Progenitor cell of endocrine pancreas (in vitro differentiated cells): Measurements from ENCODE around the gene HTR6. TPM values are rescaled to one million over a fixed set of nuclear protein-coding genes. Genes with fewer than 3 reads are reported as not detected.

Experiments used
- DNase-seq: peaks from one replicate; pipeline ENCODE4 v3.0.0; 2021; ENCODE audit warnings: low spot score; ENCODE audit not compliant: unreplicated experiment
- H3K27ac Mint-ChIP-seq: 2 replicates; pipeline ENCODE4 v1.8.0; 2021; ENCODE audit warnings: mild to moderate bottlenecking, moderate library complexity, mixed read lengths
- H3K27me3 Mint-ChIP-seq: 2 replicates; pipeline ENCODE4 v1.8.0; 2021; ENCODE audit warnings: mixed read lengths
- H3K36me3 Mint-ChIP-seq: 2 replicates; pipeline ENCODE4 v1.8.0; 2022; ENCODE audit warnings: mixed read lengths; ENCODE audit not compliant: insufficient read depth
- H3K4me1 Mint-ChIP-seq: 2 replicates; pipeline ENCODE4 v1.8.0; 2021; ENCODE audit warnings: low read depth, mixed read lengths
- H3K4me3 Mint-ChIP-seq: 2 replicates; pipeline ENCODE4 v1.8.0; 2021; ENCODE audit warnings: low read depth, mild to moderate bottlenecking, moderate library complexity, mixed read lengths
- H3K9me3 Mint-ChIP-seq: 2 replicates; pipeline ENCODE4 v1.8.0; 2021; ENCODE audit warnings: low read depth, mixed read lengths
- total RNA-seq: library from RNA; stranded (reverse); gene quantifications from 2 replicates; pipeline ENCODE4 v1.2.1, GENCODE V29; 2021
- TF ChIP-seq, protein P1 (sequence below): fragments of 200-600 bp; sonication (generic); IDR thresholded peaks from one replicate; pipeline ENCODE4 v1.5.0; 2021; ENCODE audit warnings: antibody characterized with exemption, mild to moderate bottlenecking; ENCODE audit not compliant: unreplicated experiment

HTR6 gene
- total RNA-seq, 1 donor from 2014 or later = not detected

GRCh38 chr1:19655718-19656080 lies 9.0 kb upstream of the HTR6 start:
- Mint-ChIP-seq H3K9me3 (no peaks in the 10 kb centered on the region), H3K27me3 (peaks cover 17% of the 10 kb centered on the region), H3K36me3 (no peaks in the 10 kb centered on the region), H3K27ac (no peak overlapping the region), H3K4me3 (no peak overlapping the region), H3K4me1 (peaks cover 3% of the 10 kb centered on the region)
- TF ChIP-seq, protein P1, sequence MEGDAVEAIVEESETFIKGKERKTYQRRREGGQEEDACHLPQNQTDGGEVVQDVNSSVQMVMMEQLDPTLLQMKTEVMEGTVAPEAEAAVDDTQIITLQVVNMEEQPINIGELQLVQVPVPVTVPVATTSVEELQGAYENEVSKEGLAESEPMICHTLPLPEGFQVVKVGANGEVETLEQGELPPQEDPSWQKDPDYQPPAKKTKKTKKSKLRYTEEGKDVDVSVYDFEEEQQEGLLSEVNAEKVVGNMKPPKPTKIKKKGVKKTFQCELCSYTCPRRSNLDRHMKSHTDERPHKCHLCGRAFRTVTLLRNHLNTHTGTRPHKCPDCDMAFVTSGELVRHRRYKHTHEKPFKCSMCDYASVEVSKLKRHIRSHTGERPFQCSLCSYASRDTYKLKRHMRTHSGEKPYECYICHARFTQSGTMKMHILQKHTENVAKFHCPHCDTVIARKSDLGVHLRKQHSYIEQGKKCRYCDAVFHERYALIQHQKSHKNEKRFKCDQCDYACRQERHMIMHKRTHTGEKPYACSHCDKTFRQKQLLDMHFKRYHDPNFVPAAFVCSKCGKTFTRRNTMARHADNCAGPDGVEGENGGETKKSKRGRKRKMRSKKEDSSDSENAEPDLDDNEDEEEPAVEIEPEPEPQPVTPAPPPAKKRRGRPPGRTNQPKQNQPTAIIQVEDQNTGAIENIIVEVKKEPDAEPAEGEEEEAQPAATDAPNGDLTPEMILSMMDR = no peak
- DNase-seq = no peak

GRCh38 chr1:19656134-19656779 lies 8.4 kb upstream of the HTR6 start:
- Mint-ChIP-seq H3K4me3 (no peak overlapping the region), H3K9me3 (no peaks in the 10 kb centered on the region), H3K36me3 (no peaks in the 10 kb centered on the region), H3K4me1 (peaks cover 2% of the 10 kb centered on the region), H3K27ac (no peak overlapping the region), H3K27me3 (peaks cover 21% of the 10 kb centered on the region)
- no peak for DNase-seq
- TF ChIP-seq, protein P1 = no peak

DNA sequence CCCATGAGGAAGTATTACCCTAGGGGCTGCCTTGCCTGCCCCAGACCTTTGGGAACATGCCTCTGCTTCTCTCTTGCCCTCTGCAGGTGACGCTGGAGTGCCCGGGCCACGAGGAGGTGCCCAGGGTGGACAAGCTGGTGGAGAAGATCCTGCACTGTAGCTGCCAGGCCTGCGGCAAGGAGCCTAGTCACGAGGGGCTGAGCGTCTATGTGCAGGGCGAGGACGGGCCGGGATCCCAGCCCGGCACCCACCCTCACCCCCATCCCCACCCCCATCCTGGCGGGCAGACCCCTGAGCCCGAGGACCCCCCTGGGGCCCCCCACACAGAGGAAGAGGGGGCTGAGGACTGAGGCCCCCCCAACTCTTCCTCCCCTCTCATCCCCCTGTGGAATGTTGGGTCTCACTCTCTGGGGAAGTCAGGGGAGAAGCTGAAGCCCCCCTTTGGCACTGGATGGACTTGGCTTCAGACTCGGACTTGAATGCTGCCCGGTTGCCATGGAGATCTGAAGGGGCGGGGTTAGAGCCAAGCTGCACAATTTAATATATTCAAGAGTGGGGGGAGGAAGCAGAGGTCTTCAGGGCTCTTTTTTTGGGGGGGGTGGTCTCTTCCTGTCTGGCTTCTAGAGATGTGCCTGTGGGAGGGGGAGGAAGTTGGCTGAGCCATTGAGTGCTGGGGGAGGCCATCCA lies 7.8 kb upstream of the HTR6 start:
- H3K4me1 Mint-ChIP-seq = peaks cover 2% of the 10 kb centered on the region

GRCh38 chr1:19657511-19657910 lies 7.2 kb upstream of the HTR6 start:
- Mint-ChIP-seq H3K27me3 (peaks cover 30% of the 10 kb centered on the region), H3K36me3 (no peaks in the 10 kb centered on the region), H3K9me3 (no peaks in the 10 kb centered on the region), H3K4me1 (peaks cover 2% of the 10 kb centered on the region), H3K27ac (no peak overlapping the region), H3K4me3 (no peak overlapping the region)
- TF ChIP-seq, protein P1 = no peak
- DNase-seq = no peak

More for the DNA sequence above, 7.8 kb upstream of the HTR6 start:
- no peaks in the 10 kb centered on the region for H3K9me3 Mint-ChIP-seq
- H3K4me3 Mint-ChIP-seq = no peak overlapping the region
- no peak overlapping the region for H3K27ac Mint-ChIP-seq
- H3K27me3 Mint-ChIP-seq = peaks cover 26% of the 10 kb centered on the region
- DNase-seq = no peak
- no peaks in the 10 kb centered on the region for H3K36me3 Mint-ChIP-seq
- TF ChIP-seq, protein P1 = no peak

DNA sequence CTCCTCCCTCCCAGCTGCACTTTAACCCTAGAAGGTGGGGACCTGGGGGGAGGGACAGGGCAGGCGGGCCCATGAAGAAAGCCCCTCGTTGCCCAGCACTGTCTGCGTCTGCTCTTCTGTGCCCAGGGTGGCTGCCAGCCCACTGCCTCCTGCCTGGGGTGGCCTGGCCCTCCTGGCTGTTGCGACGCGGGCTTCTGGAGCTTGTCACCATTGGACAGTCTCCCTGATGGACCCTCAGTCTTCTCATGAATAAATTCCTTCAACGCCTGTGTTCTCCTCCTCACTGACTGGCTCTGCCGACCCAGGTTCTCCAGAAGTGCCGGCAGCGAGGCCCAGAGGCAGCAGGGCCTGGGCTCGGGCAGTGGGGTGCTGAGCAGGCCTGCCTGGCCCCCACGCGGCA lies 6.5 kb upstream of the HTR6 start:
- TF ChIP-seq, protein P1 = no peak
- no peak for DNase-seq
- H3K27me3 Mint-ChIP-seq = peaks cover 37% of the 10 kb centered on the region
- H3K4me3 Mint-ChIP-seq = no peak overlapping the region
- H3K4me1 Mint-ChIP-seq = peaks cover 2% of the 10 kb centered on the region
- H3K9me3 Mint-ChIP-seq = no peaks in the 10 kb centered on the region
- no peaks in the 10 kb centered on the region for H3K36me3 Mint-ChIP-seq
- H3K27ac Mint-ChIP-seq = no peak overlapping the region
